Activated T-cell treated with anti-CD3 and anti-CD28 coated beads for 1 hour (primary cell): ENCODE results near the gene SLC16A13.

Experiments used
- DNase-seq: peaks from one replicate; pipeline ENCODE4 v3.0.0-alpha.2; 2020; ENCODE audit warnings: low read depth

SLC16A13 gene

GRCh38 chr17:7011942-7012254 lies 23.9 kb upstream of the SLC16A13 start:
- DNase-seq: no peak

- DNase-seq: peak; percentile 95
These were observed 21.4 kb upstream of the SLC16A13 start for GRCh38 chr17:7014261-7014994.

- DNase-seq: peak; percentile 60
These were observed 20.5 kb upstream of the SLC16A13 start for GRCh38 chr17:7014995-7015958.

- no peak for DNase-seq
These were observed 19.4 kb upstream of the SLC16A13 start for GRCh38 chr17:7016418-7016817.

- no peak for DNase-seq
These were observed 18.7 kb upstream of the SLC16A13 start for GRCh38 chr17:7016886-7017826.

- DNase-seq: no peak
These were observed 18.0 kb upstream of the SLC16A13 start for GRCh38 chr17:7017827-7018200.

GRCh38 chr17:7018331-7018964 lies 17.4 kb upstream of the SLC16A13 start:
- DNase-seq: no peak

- DNase-seq: no peak
These were observed 16.4 kb upstream of the SLC16A13 start for GRCh38 chr17:7019367-7019766.

- DNase-seq: no peak
These were observed 15.8 kb upstream of the SLC16A13 start for GRCh38 chr17:7019839-7020519.

GRCh38 chr17:7020894-7021664 lies 14.7 kb upstream of the SLC16A13 start:
- DNase-seq: no peak

GRCh38 chr17:7021993-7022778 lies 13.6 kb upstream of the SLC16A13 start:
- DNase-seq: peak; percentile 74

- no peak for DNase-seq
These were observed 12.8 kb upstream of the SLC16A13 start, which contains the start of gene BCL6B for GRCh38 chr17:7022781-7023571. BCL6B (plus strand) TSS chr17:7023050; CDS start chr17:7023672, 622 bp downstream.

- peak; percentile 87 for DNase-seq
These were observed 12.0 kb upstream of the SLC16A13 start for GRCh38 chr17:7023576-7024401.

- DNase-seq: no peak
These were observed 11.4 kb upstream of the SLC16A13 start for GRCh38 chr17:7024402-7024785.

- DNase-seq: no peak
These were observed 10.6 kb upstream of the SLC16A13 start for GRCh38 chr17:7025245-7025644.

GRCh38 chr17:7026471-7027115 lies 9.2 kb upstream of the SLC16A13 start:
- no peak for DNase-seq

GRCh38 chr17:7027335-7027734 lies 8.5 kb upstream of the SLC16A13 start:
- no peak for DNase-seq
